Measurements from ENCODE around the gene CCDC175.

DNA sequence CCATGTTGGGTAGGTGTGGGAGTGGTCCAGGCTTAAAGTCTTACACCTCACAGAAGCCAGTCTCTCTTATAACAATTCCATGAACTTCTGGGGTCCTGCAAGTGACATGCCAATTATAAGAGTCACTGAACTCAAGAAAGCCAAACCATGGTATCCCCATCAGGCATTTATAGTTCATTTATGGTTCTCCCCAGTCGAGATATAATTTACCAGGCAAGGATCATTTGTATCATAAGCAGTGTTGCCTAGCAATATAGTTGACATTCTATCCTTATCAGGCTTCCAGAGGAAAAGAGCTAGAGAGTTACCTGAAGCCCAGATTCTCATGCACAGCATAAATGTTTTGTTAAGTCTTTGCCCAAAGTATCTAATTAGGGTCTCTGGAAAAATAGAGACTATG, 84.2 kb downstream of the CCDC175 start:
- TF ChIP-seq, protein P1, sequence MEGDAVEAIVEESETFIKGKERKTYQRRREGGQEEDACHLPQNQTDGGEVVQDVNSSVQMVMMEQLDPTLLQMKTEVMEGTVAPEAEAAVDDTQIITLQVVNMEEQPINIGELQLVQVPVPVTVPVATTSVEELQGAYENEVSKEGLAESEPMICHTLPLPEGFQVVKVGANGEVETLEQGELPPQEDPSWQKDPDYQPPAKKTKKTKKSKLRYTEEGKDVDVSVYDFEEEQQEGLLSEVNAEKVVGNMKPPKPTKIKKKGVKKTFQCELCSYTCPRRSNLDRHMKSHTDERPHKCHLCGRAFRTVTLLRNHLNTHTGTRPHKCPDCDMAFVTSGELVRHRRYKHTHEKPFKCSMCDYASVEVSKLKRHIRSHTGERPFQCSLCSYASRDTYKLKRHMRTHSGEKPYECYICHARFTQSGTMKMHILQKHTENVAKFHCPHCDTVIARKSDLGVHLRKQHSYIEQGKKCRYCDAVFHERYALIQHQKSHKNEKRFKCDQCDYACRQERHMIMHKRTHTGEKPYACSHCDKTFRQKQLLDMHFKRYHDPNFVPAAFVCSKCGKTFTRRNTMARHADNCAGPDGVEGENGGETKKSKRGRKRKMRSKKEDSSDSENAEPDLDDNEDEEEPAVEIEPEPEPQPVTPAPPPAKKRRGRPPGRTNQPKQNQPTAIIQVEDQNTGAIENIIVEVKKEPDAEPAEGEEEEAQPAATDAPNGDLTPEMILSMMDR (IDR thresholded peaks at IDR 0.05; ENCODE audit: poor library complexity) = no peak
- TF ChIP-seq EZH2 (IDR thresholded peaks at IDR 0.05; ENCODE audit: borderline replicate concordance) (no peak), EZH2phosphoT487 (IDR thresholded peaks at IDR 0.05; ENCODE audit: low read depth, severe bottlenecking, unreplicated experiment) (no peak)

All from hepatocyte (in vitro differentiated cells).